HG03108 (cell line): ENCODE results near the gene CTIF.

ENCODE experiments used
- ATAC-seq: cut with Tn5 transposase; IDR thresholded peaks from one replicate; pipeline ENCODE4 v1.9.1; 2021; ENCODE audit warnings: moderate library complexity; ENCODE audit not compliant: unreplicated experiment

Gene CTIF

GRCh38 chr18:48887905-48888772 is 349.3 kb downstream of the CTIF start:
- no peak for ATAC-seq

- no peak for ATAC-seq
Measured at GRCh38 chr18:48888773-48889080, 349.9 kb downstream of the CTIF start.

GRCh38 chr18:48889115-48889941 is 350.5 kb downstream of the CTIF start:
- no peak for ATAC-seq

- no peak for ATAC-seq
Measured at GRCh38 chr18:48889981-48890762, 351.3 kb downstream of the CTIF start.

GRCh38 chr18:48891721-48892120 is 352.9 kb downstream of the CTIF start:
- no peak for ATAC-seq

- ATAC-seq = no peak
Measured at GRCh38 chr18:48892146-48892855, 353.5 kb downstream of the CTIF start.

GRCh38 chr18:48893061-48893607 is 354.3 kb downstream of the CTIF start:
- ATAC-seq = no peak

GRCh38 chr18:48893608-48894600 is 355.1 kb downstream of the CTIF start:
- no peak for ATAC-seq

- no peak for ATAC-seq
Measured at GRCh38 chr18:48894799-48895346, 356.0 kb downstream of the CTIF start.

- no peak for ATAC-seq
Measured at GRCh38 chr18:48896326-48896874, 357.6 kb downstream of the CTIF start.

- no peak for ATAC-seq
Measured at GRCh38 chr18:48896875-48897511, 358.2 kb downstream of the CTIF start.

GRCh38 chr18:48897531-48897930 is 358.7 kb downstream of the CTIF start:
- no peak for ATAC-seq

GRCh38 chr18:48898521-48898920 is 359.7 kb downstream of the CTIF start:
- no peak for ATAC-seq

- ATAC-seq = no peak
Measured at GRCh38 chr18:48899558-48900174, 360.8 kb downstream of the CTIF start.

- ATAC-seq = no peak
Measured at GRCh38 chr18:48900469-48900868, 361.6 kb downstream of the CTIF start.

GRCh38 chr18:48901145-48902022 is 362.6 kb downstream of the CTIF start:
- ATAC-seq = no peak
